ENCODE measurements around the gene SERPINB1. TPM values are rescaled to one million over a fixed set of nuclear protein-coding genes. Genes with fewer than 3 reads are reported as not detected.

The SERPINB1 gene
- total RNA-seq, 4 donors from 2014 or later = 284 to 1,204 (median 702) TPM

DNA sequence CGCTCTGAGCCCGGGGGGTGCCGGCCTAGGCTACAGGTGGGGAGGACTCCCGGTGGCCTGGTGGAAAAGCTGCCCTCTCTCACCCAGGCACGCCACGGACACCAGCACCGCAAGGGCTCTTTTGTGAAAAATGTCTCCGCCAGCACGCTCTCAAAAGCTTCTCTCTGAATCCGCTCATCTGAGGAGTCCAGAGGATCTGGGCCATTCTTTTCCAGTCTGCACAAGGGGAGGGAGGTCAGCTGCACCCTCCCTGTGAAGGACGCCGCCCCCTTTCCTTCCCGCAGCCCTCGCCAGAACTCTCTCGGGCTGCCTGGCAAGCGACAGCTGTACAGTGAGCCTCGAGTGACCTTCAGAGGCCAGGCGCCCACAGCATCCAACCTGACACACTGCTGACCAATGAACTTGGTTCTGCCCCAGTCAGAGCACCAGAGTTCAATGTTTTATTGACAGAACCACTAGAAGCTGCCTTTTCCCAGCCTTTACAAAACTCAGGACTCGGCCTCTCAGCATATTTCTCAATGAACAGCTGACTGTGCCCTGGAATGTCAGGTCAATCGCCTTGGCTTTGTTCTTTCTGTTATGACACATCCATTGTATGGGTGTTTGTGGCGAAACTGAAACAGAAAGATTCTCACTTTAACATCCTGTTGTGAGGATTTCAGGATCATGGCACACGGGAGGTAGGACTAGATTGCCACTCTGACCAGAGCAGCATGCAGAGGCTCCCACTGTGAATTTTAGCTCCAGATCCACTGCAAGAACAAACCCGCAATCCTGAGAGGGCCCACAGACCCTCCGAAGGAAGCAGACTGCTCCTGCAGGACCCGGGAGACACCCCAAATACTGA, 34.8 kb upstream of the SERPINB1 start:
- intact Hi-C loops (cut with DNase I) = no loop called here
- H3K27me3 ChIP-seq = no peaks in the 10 kb centered on the region
- TF ChIP-seq POLR2A (IDR thresholded peaks at IDR 0.05) = peak in 1 of 4 donors; percentile 38
- TF ChIP-seq, protein P1, sequence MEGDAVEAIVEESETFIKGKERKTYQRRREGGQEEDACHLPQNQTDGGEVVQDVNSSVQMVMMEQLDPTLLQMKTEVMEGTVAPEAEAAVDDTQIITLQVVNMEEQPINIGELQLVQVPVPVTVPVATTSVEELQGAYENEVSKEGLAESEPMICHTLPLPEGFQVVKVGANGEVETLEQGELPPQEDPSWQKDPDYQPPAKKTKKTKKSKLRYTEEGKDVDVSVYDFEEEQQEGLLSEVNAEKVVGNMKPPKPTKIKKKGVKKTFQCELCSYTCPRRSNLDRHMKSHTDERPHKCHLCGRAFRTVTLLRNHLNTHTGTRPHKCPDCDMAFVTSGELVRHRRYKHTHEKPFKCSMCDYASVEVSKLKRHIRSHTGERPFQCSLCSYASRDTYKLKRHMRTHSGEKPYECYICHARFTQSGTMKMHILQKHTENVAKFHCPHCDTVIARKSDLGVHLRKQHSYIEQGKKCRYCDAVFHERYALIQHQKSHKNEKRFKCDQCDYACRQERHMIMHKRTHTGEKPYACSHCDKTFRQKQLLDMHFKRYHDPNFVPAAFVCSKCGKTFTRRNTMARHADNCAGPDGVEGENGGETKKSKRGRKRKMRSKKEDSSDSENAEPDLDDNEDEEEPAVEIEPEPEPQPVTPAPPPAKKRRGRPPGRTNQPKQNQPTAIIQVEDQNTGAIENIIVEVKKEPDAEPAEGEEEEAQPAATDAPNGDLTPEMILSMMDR (IDR thresholded peaks at IDR 0.05) = no peak
- H3K27ac ChIP-seq = peak overlapping the region; percentile 84 to 95 (median 90)
- peak overlapping the region; percentile 49 to 68 (median 59) for H3K4me3 ChIP-seq
- WGBS, 2 donors = 29 to 36% methylated on average over 9 to 11 of the region's 25 CpGs
- H3K4me1 ChIP-seq = peaks cover 23 to 46% (median 30%) of the 10 kb centered on the region in 3 donors
- no peaks in the 10 kb centered on the region for H3K36me3 ChIP-seq
- no peak for DNase-seq
- H3K9me3 ChIP-seq = no peaks in the 10 kb centered on the region

DNA sequence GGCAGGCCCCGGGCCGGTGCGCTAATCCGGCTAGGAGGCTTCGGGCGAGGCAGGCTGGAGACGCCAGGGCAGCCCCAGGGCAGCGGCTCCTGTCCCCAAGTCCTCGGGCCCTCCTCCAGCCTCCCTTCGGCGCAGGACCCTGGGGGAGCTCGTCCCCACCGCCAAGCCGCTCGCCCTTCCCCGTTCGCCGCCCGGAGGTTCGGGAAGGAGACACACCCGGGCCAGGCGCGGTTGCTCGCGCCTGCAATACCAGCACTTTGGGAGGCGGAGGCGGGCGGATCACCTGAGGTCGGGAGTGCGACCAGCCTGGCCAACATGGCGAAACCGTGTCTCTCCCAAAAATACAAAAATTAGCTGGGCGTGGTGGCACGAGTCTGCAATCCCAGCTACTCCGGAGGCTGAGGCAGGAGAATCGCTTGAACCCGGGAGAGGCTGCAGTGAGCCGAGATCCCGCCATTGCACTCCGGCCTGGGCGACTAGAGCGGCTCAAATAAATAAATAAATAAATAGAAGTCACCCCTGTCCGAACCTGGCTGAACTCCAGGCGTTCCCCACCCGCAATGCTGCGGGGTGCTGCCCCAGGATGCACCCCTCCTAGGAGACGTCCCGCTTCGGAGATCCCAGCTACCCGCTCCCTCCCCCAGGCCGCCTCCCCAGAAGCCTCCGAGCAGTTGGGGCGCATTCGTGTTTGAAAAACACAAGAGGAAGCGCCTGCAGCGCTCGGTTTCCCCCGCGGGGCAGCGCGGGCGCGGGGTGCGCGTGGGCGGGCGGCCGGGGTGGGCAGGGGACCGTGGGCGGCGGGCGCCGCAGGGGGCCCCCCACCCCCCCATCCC, 33.9 kb upstream of the SERPINB1 start:
- Histone ChIP-seq H3K36me3 (no peaks in the 10 kb centered on the region), H3K9me3 (no peaks in the 10 kb centered on the region), H3K27ac (peak overlapping the region; percentile 84 to 95 (median 90)), H3K27me3 (no peaks in the 10 kb centered on the region), H3K4me1 (peaks cover 23 to 46% (median 30%) of the 10 kb centered on the region in 3 donors), H3K4me3 (peak overlapping the region; percentile 49 to 68 (median 59))
- DNase-seq = no peak
- TF ChIP-seq, protein P1 (IDR thresholded peaks at IDR 0.05) = peak in 2 of 6 experiments; percentile 23 to 34
- TF ChIP-seq POLR2A (IDR thresholded peaks at IDR 0.05) = no peak
- intact Hi-C loops (cut with DNase I) = no loop called here
- 0% methylated on average over 6 to 12 of the region's 73 CpGs for WGBS, 2 donors

DNA sequence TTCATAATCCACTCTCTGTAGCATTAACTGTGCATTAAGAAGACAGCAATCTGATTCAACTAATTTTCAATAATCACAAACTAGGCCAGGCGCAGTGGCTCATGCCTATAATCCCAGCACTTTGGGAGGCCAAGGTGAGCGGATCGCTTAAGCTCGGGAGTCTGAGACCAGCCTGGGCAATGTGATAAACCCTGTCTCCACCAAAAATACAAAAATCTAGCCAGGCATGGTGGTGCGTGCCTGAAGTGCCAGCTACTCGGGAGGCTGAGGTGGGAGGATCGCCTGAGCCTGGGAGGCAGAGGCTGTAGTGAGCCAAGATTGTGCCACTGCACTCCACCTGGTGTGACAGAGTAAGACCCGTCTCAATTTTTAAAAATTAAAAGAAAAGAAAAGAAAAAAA, 32.0 kb upstream of the SERPINB1 start:
- intact Hi-C loops (cut with DNase I) = no loop called here

DNA sequence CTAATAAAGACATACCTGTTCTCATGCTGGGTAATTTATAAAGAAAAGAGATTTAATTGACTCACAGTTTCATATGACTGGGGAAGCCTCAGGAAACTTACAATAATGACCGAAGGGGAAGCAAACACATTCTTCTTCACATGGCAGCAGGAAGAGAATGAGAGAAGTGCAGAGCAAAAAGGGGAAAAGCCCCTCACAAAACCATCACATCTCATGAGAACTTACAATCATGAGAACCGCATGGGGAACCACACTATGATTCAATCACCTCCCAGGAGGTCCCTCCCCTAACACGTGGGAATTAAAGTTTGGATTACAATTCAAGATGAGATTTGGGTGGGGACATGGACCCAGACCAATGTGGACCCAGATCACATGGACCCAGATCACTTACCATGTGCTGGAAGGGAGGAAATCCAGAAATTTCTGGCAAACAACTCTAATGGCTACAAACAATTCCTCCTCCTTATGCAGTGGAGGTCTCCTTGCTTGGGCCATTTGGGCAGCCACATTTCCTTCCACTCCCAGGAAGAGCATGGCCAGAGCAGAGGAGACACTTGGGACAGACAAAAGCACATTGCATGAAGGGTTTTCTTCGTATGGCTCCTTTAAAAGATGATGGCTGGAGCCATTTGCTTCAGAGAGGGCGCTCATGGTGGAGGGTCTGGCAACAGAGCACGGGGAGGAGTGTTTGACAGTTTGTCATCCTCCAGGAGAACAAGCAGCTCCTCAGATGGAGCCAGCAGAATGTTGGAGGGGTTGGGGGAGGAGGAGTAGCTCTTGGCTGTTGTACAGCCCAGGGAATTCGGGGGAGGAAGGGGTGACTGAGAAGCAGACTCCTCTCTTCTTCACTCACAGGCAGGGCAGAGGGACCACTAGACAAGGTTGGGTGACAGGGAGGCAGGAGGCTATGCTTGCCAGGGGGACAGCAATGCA, 31.0 kb upstream of the SERPINB1 start:
- H3K36me3 ChIP-seq = no peaks in the 10 kb centered on the region

More for the DNA sequence above, 32.0 kb upstream of the SERPINB1 start:
- Histone ChIP-seq H3K4me1 (peaks cover 23 to 44% (median 30%) of the 10 kb centered on the region in 3 donors), H3K9me3 (no peaks in the 10 kb centered on the region), H3K27me3 (no peaks in the 10 kb centered on the region), H3K4me3 (no peak overlapping the region), H3K27ac (no peak overlapping the region), H3K36me3 (no peaks in the 10 kb centered on the region)
- 97 to 99% methylated on average over 5 to 8 of the region's 8 CpGs for WGBS, 2 donors
- TF ChIP-seq, protein P1 (IDR thresholded peaks at IDR 0.05) = no peak
- no peak for TF ChIP-seq POLR2A (IDR thresholded peaks at IDR 0.05)
- no peak for DNase-seq

More for the DNA sequence above, 31.0 kb upstream of the SERPINB1 start:
- no peaks in the 10 kb centered on the region for H3K9me3 ChIP-seq
- no peaks in the 10 kb centered on the region for H3K27me3 ChIP-seq
- no peak overlapping the region for H3K4me3 ChIP-seq
- no peak for DNase-seq
- 76 to 79% methylated on average over 7 of the region's 7 CpGs for WGBS, 2 donors
- intact Hi-C loops (cut with DNase I) = no loop called here
- TF ChIP-seq, protein P1 (IDR thresholded peaks at IDR 0.05) = no peak
- TF ChIP-seq POLR2A (IDR thresholded peaks at IDR 0.05) = no peak
- H3K4me1 ChIP-seq = peaks cover 23 to 35% (median 26%) of the 10 kb centered on the region in 3 donors
- no peak overlapping the region for H3K27ac ChIP-seq

Measured in esophagus squamous epithelium (tissue), 5 donors.